ENCODE measurements around the gene ADO. TPM values are rescaled to one million over a fixed set of nuclear protein-coding genes. Genes with fewer than 3 reads are reported as not detected.
"Not testable (repeated sequence)": the region's sequence is repeated elsewhere in the genome, so short reads cannot be mapped to it uniquely, and the experiment has no call there.

Gene ADO
- total RNA-seq, 2 experiments from 2014 or later, result 23.2 to 23.3 TPM

DNA sequence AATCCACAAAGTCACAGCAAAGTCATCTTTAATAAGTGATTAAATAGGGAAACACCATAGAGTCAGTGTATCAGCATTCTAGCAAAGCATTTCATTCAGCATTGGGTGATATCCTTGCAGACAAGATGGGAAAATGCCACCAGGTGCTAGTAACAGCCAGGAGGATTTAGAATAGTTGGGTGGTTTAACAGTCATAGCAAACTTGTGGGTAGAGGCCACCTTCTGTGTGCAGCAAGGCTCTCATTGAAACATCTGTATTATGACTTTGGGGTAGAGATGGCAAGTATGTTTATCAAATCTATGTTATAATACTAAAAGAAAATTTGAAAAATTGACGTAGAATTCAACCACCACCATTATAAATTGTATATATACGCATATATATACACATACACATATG, 26.4 kb upstream of the ADO start:
- no peak for DNase-seq
- Mint-ChIP-seq H3K4me3 (no peak overlapping the region), H3K27ac (no peak overlapping the region), H3K4me1 (peaks cover 15% of the 10 kb centered on the region), H3K9me3 (no peaks in the 10 kb centered on the region), H3K36me3 (peaks cover 2% of the 10 kb centered on the region), H3K27me3 (peaks cover 16% of the 10 kb centered on the region)
- POLR2A ChIA-PET, result no interaction called here
- ATAC-seq (ENCODE audit: low read depth), result no peak

DNA sequence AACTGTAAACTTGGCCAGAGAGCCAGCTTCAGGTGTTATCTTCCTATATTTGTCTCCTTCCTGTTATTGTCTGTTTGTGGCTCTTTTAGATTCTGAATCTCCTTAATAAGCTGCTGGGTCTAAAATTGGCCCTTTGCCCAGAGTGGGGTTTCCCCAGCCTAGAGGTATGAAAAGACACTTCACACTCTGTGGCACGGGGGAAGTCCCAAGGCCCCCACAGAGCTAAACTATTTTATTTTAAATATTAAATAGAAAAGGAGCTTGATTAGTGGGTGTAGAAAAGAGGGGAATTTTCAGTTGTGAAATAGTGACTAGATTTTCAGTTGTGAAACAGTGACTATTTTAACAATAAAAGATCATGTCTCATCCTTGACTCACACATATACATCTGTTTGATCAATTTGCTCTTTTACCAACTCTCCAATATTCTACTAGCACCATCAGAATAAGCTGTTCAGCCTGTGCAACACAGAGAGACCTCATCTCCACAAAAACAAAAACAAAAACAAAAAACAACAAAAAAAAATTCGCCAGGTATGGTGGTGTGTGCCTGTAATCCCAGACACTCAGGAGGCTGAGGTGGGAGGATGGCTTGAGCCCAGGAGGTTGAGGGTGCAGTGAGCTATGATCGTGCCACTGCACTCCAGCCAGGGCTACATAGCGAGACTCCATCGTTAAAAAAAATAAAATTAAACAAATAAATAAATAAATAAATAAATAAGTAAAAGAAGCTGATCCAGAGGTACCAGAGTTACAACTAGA, 24.9 kb upstream of the ADO start:
- no peak overlapping the region for H3K4me3 Mint-ChIP-seq
- H3K36me3 Mint-ChIP-seq, result peaks cover 2% of the 10 kb centered on the region
- no peak for DNase-seq
- peaks cover 15% of the 10 kb centered on the region for H3K4me1 Mint-ChIP-seq
- peak; percentile 97 for ATAC-seq (ENCODE audit: low read depth)
- peaks cover 22% of the 10 kb centered on the region for H3K27me3 Mint-ChIP-seq
- POLR2A ChIA-PET, result interaction anchor here (0.8 kb wide), 1 partner anchor 46 kb away, joined by 4 read pairs; no protein-coding TSS in a partner anchor
- peaks cover 11% of the 10 kb centered on the region for H3K9me3 Mint-ChIP-seq
- peak overlapping the region; percentile 63 for H3K27ac Mint-ChIP-seq

DNA sequence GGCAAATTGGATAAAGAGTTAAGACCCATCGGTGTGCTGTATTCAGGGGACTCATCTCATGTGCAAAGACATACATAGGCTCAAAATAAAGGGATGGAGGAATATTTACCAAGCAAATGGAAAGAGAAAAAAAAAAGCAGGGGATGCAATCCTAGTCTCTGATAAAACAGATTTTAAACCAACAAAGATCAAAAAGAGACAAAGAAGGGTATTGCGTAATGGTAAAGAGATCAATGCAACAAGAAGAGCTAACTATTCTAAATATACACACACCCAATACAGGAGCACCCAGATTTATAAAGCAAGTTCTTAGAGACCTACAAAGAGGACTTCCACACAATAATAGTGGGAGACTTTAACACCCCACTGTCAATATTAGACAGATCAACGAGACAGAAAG, 20.0 kb upstream of the ADO start:
- POLR2A ChIA-PET; H3K36me3 Mint-ChIP-seq; ATAC-seq (ENCODE audit: low read depth); DNase-seq; H3K27ac Mint-ChIP-seq; H3K4me3 Mint-ChIP-seq; H3K4me1 Mint-ChIP-seq: not testable (repeated sequence)
- H3K27me3 Mint-ChIP-seq, result peaks cover 17% of the 10 kb centered on the region
- H3K9me3 Mint-ChIP-seq, result peaks cover 22% of the 10 kb centered on the region

DNA sequence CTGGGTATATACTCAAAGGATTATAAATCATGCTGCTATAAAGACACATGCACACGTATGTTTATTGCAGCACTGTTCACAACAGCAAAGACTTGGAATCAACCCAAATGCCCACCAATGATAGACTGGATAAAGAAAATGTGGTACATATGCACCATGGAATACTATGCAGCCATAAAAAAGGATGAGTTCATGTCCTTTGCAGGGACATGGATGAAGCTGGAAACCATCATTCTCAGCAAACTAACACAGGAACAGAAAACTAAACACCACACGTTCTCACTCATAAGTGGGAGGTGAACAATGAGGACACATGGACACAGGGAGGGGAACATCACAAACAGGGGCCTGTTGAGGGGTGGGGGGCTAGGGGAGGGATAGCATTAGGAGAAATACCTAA, 16.2 kb upstream of the ADO start:
- POLR2A ChIA-PET; ATAC-seq (ENCODE audit: low read depth); H3K36me3 Mint-ChIP-seq; H3K4me3 Mint-ChIP-seq; H3K27ac Mint-ChIP-seq; H3K4me1 Mint-ChIP-seq; DNase-seq: not testable (repeated sequence)
- Mint-ChIP-seq H3K9me3 (peaks cover 22% of the 10 kb centered on the region), H3K27me3 (peaks cover 23% of the 10 kb centered on the region)

DNA sequence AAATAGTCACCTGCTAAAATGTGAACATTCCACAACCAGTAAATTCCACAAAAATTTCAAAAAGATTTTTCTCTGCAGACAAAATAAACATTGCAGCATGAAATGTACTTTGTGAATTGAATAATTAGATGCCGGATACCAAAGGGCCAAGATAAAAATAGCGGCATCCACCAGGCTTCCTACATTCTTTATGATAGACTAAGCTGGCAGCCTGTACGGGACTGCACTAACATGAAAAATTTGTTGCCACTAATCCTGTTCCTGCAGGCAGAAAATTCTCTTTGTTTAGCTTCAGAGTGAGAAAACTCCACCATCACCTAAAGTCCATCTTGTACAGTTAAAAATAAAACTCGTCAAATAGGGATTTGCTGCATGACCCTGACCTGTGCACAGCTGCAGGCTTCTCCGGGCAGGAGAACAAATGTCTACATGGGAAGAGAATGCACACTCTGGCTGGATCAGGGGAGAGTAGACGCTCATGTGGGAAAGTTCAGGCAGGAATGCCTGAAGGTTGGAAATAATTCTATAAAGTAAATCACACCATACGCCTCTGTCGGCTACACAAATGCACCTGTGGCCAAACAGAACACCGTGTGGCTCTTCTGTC, 15.6 kb upstream of the ADO start:
- Mint-ChIP-seq H3K9me3 (peaks cover 17% of the 10 kb centered on the region), H3K36me3 (peaks cover 8% of the 10 kb centered on the region), H3K27ac (no peak overlapping the region), H3K27me3 (peaks cover 20% of the 10 kb centered on the region), H3K4me3 (no peak overlapping the region), H3K4me1 (no peaks in the 10 kb centered on the region)
- no peak for ATAC-seq (ENCODE audit: low read depth)
- POLR2A ChIA-PET, result no interaction called here
- no peak for DNase-seq

DNA sequence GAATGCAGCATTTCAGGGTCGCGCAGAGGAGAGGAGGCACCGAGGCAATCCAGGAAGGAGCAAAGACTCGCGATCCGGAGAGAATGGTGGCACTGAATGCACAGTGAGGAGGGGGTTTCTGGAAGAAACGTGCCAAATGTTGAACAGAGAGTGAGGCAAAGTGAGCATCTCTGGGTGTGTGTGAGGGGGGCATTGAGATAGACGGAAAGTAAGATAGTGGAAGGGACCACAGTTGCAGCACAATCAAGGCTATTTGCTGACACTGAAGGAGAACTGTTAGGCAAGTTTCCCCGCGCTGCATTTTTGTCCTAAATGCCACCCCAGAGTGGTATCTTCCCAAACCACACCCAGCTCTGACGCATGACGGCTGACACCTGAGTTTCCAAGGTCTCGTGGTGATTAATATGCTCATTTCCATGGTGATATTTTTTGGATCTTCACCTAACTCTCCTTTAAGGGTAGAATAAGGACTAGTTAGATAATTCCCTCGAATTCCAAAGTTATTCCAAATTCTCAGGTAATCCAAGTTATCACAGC, 14.4 kb upstream of the ADO start:
- Mint-ChIP-seq H3K4me1 (no peaks in the 10 kb centered on the region), H3K27ac (no peak overlapping the region), H3K36me3 (peaks cover 3% of the 10 kb centered on the region), H3K27me3 (peaks cover 15% of the 10 kb centered on the region), H3K4me3 (no peak overlapping the region), H3K9me3 (peaks cover 7% of the 10 kb centered on the region)
- no peak for DNase-seq
- POLR2A ChIA-PET, result no interaction called here
- ATAC-seq (ENCODE audit: low read depth), result no peak

DNA sequence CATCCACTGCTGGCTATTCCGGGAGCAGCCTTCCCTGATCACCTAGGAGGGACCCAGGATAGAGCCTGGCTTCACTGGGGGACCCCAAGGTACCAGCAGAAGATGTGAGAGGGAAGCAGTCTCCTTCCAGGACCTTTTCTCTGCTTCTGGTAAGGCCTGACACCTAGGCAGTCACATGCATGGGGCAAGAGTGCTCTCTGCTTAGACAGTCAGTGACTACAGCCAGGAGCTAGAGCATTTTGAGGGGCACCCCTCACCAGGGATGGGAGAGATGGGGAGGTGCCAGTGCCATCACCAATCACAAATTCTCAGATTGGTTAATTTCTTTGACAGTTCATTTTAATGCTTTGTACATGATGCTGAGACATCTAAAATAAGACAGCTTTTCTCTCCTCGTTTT, 13.9 kb upstream of the ADO start:
- POLR2A ChIA-PET, result no interaction called here
- H3K27me3 Mint-ChIP-seq, result peaks cover 15% of the 10 kb centered on the region
- no peaks in the 10 kb centered on the region for H3K4me1 Mint-ChIP-seq
- H3K9me3 Mint-ChIP-seq, result peaks cover 6% of the 10 kb centered on the region
- ATAC-seq (ENCODE audit: low read depth) (no peak), DNase-seq (no peak)
- H3K36me3 Mint-ChIP-seq, result no peaks in the 10 kb centered on the region
- no peak overlapping the region for H3K27ac Mint-ChIP-seq
- no peak overlapping the region for H3K4me3 Mint-ChIP-seq

DNA sequence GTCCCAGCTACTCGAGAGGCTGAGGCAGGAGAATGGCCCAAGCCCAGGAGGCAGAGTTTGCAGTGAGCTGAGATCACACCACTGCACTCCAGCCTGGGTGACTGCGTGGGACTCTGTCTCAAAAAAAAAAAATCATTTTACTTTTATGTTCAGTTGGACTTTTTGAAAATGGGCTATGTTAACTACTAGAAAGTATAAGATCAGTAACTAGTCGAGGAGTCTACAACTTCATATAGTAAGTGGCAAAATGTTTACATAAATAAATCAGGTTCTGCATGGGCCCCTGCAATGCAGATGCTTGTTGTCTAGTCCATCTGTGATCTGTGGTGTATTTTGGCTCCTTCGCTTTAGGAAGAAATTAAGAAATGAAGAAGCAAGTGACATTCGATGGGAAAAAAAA, 12.3 kb upstream of the ADO start:
- POLR2A ChIA-PET, result no interaction called here
- Mint-ChIP-seq H3K27ac (no peak overlapping the region), H3K36me3 (no peaks in the 10 kb centered on the region), H3K4me1 (no peaks in the 10 kb centered on the region), H3K27me3 (peaks cover 26% of the 10 kb centered on the region), H3K4me3 (no peak overlapping the region), H3K9me3 (peaks cover under 1% of the 10 kb centered on the region)
- DNase-seq (no peak), ATAC-seq (ENCODE audit: low read depth) (no peak)

DNA sequence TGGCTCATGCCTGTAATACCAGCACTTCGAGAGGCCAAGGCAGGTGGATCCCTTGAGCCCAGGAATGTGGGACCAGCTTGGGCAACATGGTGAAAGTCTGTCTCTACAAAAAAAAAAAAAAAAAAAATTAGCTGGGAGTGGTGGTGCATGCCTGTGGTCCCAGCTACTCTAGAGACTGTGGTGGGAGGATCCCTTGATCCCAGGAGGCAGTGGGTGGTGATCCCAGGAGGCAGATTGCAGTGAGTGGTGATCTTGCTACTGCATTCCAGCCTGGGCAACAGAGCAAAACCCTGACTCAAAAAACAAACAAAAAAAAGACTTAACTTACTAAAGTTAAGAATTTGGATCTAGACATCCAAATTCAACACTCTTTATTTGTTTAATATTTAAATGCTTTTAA, 10.2 kb upstream of the ADO start:
- H3K36me3 Mint-ChIP-seq, result no peaks in the 10 kb centered on the region
- H3K4me3 Mint-ChIP-seq, result no peak overlapping the region
- H3K9me3 Mint-ChIP-seq, result no peaks in the 10 kb centered on the region
- ATAC-seq (ENCODE audit: low read depth) (no peak), DNase-seq (no peak)
- H3K27ac Mint-ChIP-seq, result no peak overlapping the region
- H3K27me3 Mint-ChIP-seq, result peaks cover 42% of the 10 kb centered on the region
- POLR2A ChIA-PET, result no interaction called here
- no peaks in the 10 kb centered on the region for H3K4me1 Mint-ChIP-seq

DNA sequence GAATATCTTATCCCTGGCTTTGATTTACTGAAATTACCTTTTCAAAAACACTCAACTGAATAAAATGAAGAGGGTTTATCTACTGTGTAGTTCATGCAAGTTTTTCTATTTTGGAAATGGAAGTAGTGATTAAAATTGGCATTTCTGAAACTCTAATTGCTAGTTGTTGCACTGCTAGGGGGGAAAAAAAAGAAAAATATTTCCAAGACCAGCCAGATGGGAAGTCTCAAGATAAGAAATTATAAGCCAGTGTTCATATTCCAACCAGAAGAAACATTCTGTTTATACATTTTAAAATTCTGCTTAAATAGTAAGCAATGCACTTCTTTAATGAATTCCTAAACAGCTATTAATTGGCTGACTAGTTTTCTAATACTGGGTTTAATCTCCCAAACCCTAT, 9.4 kb upstream of the ADO start:
- no peaks in the 10 kb centered on the region for H3K9me3 Mint-ChIP-seq
- POLR2A ChIA-PET, result no interaction called here
- no peaks in the 10 kb centered on the region for H3K36me3 Mint-ChIP-seq
- peaks cover 44% of the 10 kb centered on the region for H3K27me3 Mint-ChIP-seq
- H3K4me3 Mint-ChIP-seq, result no peak overlapping the region
- DNase-seq (no peak), ATAC-seq (ENCODE audit: low read depth) (no peak)
- H3K4me1 Mint-ChIP-seq, result no peaks in the 10 kb centered on the region
- H3K27ac Mint-ChIP-seq, result no peak overlapping the region

DNA sequence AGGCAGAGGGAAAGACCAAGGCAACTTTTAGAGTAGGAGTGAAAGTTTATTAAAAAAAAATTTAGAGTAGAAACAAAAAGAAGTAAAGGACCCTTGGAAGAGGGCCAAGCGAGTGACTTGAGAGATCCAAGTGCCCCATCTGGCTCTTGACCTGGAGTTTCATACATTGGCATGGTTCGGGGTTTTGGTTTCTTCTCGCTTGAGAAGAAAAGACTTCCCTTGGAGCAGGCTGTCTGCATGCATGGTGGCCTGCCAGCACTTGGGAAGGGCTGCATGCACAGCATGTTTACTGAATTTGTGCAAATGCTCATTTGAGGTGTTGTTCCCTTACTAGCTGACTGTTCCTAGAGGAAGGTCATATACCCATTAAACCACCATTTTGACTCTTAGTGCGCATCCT, 8.8 kb upstream of the ADO start:
- Mint-ChIP-seq H3K27ac (no peak overlapping the region), H3K36me3 (no peaks in the 10 kb centered on the region), H3K27me3 (peaks cover 50% of the 10 kb centered on the region), H3K4me3 (no peak overlapping the region), H3K4me1 (no peaks in the 10 kb centered on the region), H3K9me3 (no peaks in the 10 kb centered on the region)
- ATAC-seq (ENCODE audit: low read depth) (no peak), DNase-seq (no peak)
- POLR2A ChIA-PET, result no interaction called here

DNA sequence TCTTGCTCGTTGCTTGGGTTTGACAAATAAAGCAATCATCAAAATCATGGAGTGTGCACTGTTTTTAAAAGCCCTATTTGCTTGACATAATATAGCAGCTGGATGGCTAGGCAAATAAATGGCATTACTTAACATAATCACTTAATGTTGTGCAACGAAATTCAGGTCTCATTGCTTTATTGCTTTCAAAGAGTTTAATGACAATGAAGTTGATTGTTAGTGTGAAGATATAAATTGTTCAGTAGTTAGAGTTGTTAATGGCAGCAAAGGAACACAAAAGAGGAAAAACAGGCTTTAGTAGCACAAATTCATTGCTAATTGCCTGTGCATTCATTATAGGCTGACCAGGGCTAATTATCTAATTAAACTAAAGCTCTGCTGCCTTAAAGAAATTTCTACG, 7.6 kb upstream of the ADO start:
- no peak overlapping the region for H3K27ac Mint-ChIP-seq
- H3K4me3 Mint-ChIP-seq, result no peak overlapping the region
- POLR2A ChIA-PET, result no interaction called here
- H3K9me3 Mint-ChIP-seq, result no peaks in the 10 kb centered on the region
- peaks cover 46% of the 10 kb centered on the region for H3K27me3 Mint-ChIP-seq
- no peaks in the 10 kb centered on the region for H3K4me1 Mint-ChIP-seq
- no peaks in the 10 kb centered on the region for H3K36me3 Mint-ChIP-seq
- DNase-seq (no peak), ATAC-seq (ENCODE audit: low read depth) (no peak)

DNA sequence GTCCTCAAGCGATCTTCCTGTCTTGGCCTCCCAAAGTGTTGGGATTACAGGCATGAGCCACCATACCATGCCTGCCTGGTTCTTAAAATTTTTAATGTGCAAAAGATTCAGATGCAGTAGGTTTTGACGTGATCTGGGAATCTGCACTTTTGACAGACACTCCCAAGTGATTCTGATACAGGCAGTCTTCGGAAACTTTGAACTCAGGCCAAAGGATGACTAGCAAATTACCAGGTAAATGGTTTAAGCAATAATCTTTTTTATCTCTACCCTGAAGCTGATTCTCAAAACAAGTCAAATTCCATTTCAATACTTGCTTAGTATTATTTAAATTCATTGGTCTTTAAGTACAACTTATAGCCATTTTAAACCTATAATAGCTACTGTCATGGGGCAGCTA, 2.6 kb upstream of the ADO start:
- Mint-ChIP-seq H3K36me3 (peaks cover 6% of the 10 kb centered on the region), H3K27me3 (peaks cover 33% of the 10 kb centered on the region), H3K4me1 (peaks cover 17% of the 10 kb centered on the region), H3K4me3 (no peak overlapping the region), H3K27ac (no peak overlapping the region), H3K9me3 (no peaks in the 10 kb centered on the region)
- ATAC-seq (ENCODE audit: low read depth), result no peak
- POLR2A ChIA-PET, result interaction anchor here (0.5 to 6.8 kb wide), 2 partner anchors 15 to 25 kb away, joined by 3 to 73 read pairs; partner anchors contain the start of gene EGR2
- no peak for DNase-seq

DNA sequence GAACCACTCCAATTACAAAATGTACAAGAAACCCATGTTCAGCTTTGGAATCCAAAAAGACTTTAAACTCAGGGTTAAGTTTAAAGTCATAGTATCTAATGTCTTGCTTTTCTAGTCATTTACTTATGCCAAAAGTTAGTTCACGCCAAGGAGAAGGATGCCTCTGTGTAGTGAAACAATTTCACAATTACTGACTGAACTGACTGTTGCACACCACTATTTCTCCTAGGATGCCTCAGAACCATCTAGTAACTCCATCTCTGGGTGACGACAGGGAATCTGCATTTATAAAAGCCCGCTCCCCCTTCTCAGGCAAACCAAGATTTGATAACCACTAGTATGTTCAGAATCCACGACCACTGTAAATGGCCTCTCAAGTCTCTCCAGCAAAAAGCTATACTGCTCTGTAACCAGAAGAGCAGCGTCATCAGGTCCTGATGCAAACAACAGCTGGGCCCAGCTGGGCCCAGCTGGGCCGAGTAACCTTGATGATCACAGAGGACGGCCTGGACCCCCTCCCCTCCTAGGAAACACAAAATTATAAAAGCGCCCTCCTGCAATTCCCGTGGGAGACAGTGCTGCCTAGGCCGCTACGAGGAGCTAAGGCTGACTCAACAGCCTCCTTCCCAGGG, 680 bp upstream of the ADO start:
- POLR2A ChIA-PET, result interaction anchor here (0.7 to 6.8 kb wide), 7 partner anchors 9 to 330 kb away, joined by 3 to 73 read pairs (median 11); partner anchors contain the start of genes EGR2 and NRBF2
- H3K27me3 Mint-ChIP-seq, result peaks cover 20% of the 10 kb centered on the region
- H3K9me3 Mint-ChIP-seq, result no peaks in the 10 kb centered on the region
- no peak for ATAC-seq (ENCODE audit: low read depth)
- H3K4me3 Mint-ChIP-seq, result peak overlapping the region; percentile 98
- peak overlapping the region; percentile 100 for H3K27ac Mint-ChIP-seq
- no peak for DNase-seq
- peaks cover 16% of the 10 kb centered on the region for H3K36me3 Mint-ChIP-seq
- peaks cover 32% of the 10 kb centered on the region for H3K4me1 Mint-ChIP-seq

All from activated naive CD8-positive, alpha-beta T cell treated with anti-CD3 and anti-CD28 coated beads, Interleukin-2, amount 10 ng/mL, durations not matched to agents 7 days and 5 days (primary cell).